Endothelial cell of umbilical vein (primary cell): ENCODE data around the gene PDE3B.

Experiments used
- CTCF ChIP-seq, 2 donors: IDR thresholded peaks; 1 replicate in 1 of 2; 2 replicates in 1 of 2; pipeline ENCODE4 v1.5.1; 2011; ENCODE audit warnings: low read length in 2 of 2, mild to moderate bottlenecking in 2 of 2, moderate library complexity in 2 of 2, control low read depth in 1 of 2, inconsistent platforms in 1 of 2, low read depth in 1 of 2; ENCODE audit not compliant: insufficient read depth in 1 of 2; ENCODE audit errors: extremely low read depth in 1 of 2
- EZH2 ChIP-seq: IDR thresholded peaks from 2 replicates; pipeline ENCODE4 v1.6.1; 2012; ENCODE audit warnings: borderline replicate concordance, low read depth, mild to moderate bottlenecking, moderate library complexity, low read length, inconsistent platforms; ENCODE audit not compliant: severe bottlenecking
- JUN ChIP-seq: IDR thresholded peaks from 2 replicates; pipeline ENCODE4 v1.6.1; 2011; ENCODE audit warnings: borderline replicate concordance, low read depth; ENCODE audit not compliant: insufficient read length, insufficient read depth
- MYC ChIP-seq: IDR thresholded peaks from one replicate; pipeline ENCODE4 v1.6.1; 2011; ENCODE audit warnings: mild to moderate bottlenecking, low read depth, low read length
- POLR2A ChIP-seq: IDR thresholded peaks from 2 replicates; pipeline ENCODE4 v1.6.1; 2012; ENCODE audit warnings: low read depth, mild to moderate bottlenecking, control low read depth, low read length

GRCh38 chr11:14713496-14714244 is 70.1 kb downstream of the PDE3B start:
- TF ChIP-seq EZH2 = no peak
- no peak for TF ChIP-seq CTCF (IDR thresholded peaks at IDR 0.05; ENCODE audit: extremely low read depth in 1 of 2, insufficient read depth in 1 of 2, low read depth in 1 of 2, low read length in 2 of 2)
- no peak for TF ChIP-seq JUN
- no peak for TF ChIP-seq MYC
- TF ChIP-seq POLR2A = no peak
